ENCODE measurements around the gene HIGD2A. TPM values are rescaled to one million over a fixed set of nuclear protein-coding genes. Genes with fewer than 3 reads are reported as not detected.

The HIGD2A gene
- polyA plus RNA-seq, 1 of the 3 experiments (the other 2 are of a cell fraction), result 211 TPM

- TF ChIP-seq RAD21 (IDR thresholded peaks at IDR 0.05; ENCODE audit: low read length) (no peak), TAF1 (IDR thresholded peaks at IDR 0.05; ENCODE audit: borderline replicate concordance, low read depth, low read length) (no peak), NRF1 (IDR thresholded peaks at IDR 0.05; ENCODE audit: low read depth, low read length) (no peak), FOSL2 (IDR thresholded peaks at IDR 0.05; ENCODE audit: borderline replicate concordance, low read depth) (no peak), RFX5 (IDR thresholded peaks at IDR 0.05; ENCODE audit: low read length) (no peak)
Measured at GRCh38 chr5:176418251-176418650, 29.7 kb downstream of the HIGD2A start (continued).

- no peak overlapping the region for H3K4me2 ChIP-seq
- no peaks in the 10 kb centered on the region for H3K9me3 ChIP-seq
- no peaks in the 10 kb centered on the region for H3K36me3 ChIP-seq (replicated peaks in 1 of 2; ENCODE audit: control insufficient read depth in 1 of 2, insufficient read depth in 2 of 2, low read length in 1 of 2)
- peaks cover 6% of the 10 kb centered on the region; the same call in 1 of the 2 replicates for H3K79me2 ChIP-seq (ENCODE audit: insufficient read depth)
- 71% methylated on average over 5 of the region's 5 CpGs for WGBS (ENCODE audit: low lambda C conversion rate)
- no peak overlapping the region for H2AFZ ChIP-seq (ENCODE audit: low read depth)
- TF ChIP-seq MEF2A (IDR thresholded peaks at IDR 0.05; ENCODE audit: borderline replicate concordance, low read depth) (no peak), USF1 (IDR thresholded peaks at IDR 0.05; ENCODE audit: borderline replicate concordance, low read depth) (no peak), RFX5 (IDR thresholded peaks at IDR 0.05; ENCODE audit: low read length) (no peak), REST (IDR thresholded peaks at IDR 0.05; ENCODE audit: low read depth, low read length) (no peak), RCOR1 (IDR thresholded peaks at IDR 0.05; ENCODE audit: low read length) (no peak), TEAD4 (IDR thresholded peaks at IDR 0.05; ENCODE audit: borderline replicate concordance, insufficient read depth) (no peak), MXI1 (IDR thresholded peaks at IDR 0.05; ENCODE audit: low read depth, low read length) (no peak), SIN3A (IDR thresholded peaks at IDR 0.05; ENCODE audit: borderline replicate concordance, low read depth, low read length) (no peak), IRF3 (IDR thresholded peaks at IDR 0.05; ENCODE audit: low read depth, low read length) (no peak), NRF1 (IDR thresholded peaks at IDR 0.05; ENCODE audit: low read depth, low read length) (no peak), CHD2 (IDR thresholded peaks at IDR 0.05; ENCODE audit: low read length, partially characterized antibody) (no peak), POLR2AphosphoS5 (IDR thresholded peaks at IDR 0.05; ENCODE audit: low read depth, low read length) (no peak)
- ChIA-PET CTCF (no interaction called here), POLR2A (no interaction called here)
- H3K9me2 ChIP-seq, result no peaks in the 10 kb centered on the region
- no peak overlapping the region for H3K9ac ChIP-seq
- H4K20me1 ChIP-seq (ENCODE audit: insufficient read depth), result no peaks in the 10 kb centered on the region
- H3F3A ChIP-seq (replicated peaks; ENCODE audit: insufficient read depth), result no peaks in the 10 kb centered on the region
- H3K4me1 ChIP-seq (ENCODE audit: control insufficient read depth in 1 of 2, insufficient read depth in 2 of 2, low read depth in 1 of 2, low read length in 1 of 2), result peaks cover 0 to 10% of the 10 kb centered on the region in 2 experiments; a peak in 2 of 4 replicates
- DNase-seq, result no peak
- no peaks in the 10 kb centered on the region; the same call in 1 of the 2 replicates for H3K27me3 ChIP-seq (ENCODE audit: insufficient read depth)
- no peak overlapping the region for H3K27ac ChIP-seq (ENCODE audit: low read depth in 2 of 2, low read length in 1 of 2)
- H3K4me3 ChIP-seq (ENCODE audit: low read depth in 2 of 2, low read length in 1 of 2), result no peak overlapping the region
Measured at GRCh38 chr5:176420086-176420485, 31.5 kb downstream of the HIGD2A start.

Measured in SK-N-SH (cell line).